Globus pallidus (tissue), 1 donor: Measurements from ENCODE around the gene MRPL27.
A peak's percentile ranks its signal among the peaks of the same experiment; 100 is the strongest.

ENCODE experiments used
- DNase-seq: peaks from one replicate; pipeline ENCODE4 v3.0.0-alpha.2; 2015; ENCODE audit warnings: low spot score

Gene MRPL27

DNA sequence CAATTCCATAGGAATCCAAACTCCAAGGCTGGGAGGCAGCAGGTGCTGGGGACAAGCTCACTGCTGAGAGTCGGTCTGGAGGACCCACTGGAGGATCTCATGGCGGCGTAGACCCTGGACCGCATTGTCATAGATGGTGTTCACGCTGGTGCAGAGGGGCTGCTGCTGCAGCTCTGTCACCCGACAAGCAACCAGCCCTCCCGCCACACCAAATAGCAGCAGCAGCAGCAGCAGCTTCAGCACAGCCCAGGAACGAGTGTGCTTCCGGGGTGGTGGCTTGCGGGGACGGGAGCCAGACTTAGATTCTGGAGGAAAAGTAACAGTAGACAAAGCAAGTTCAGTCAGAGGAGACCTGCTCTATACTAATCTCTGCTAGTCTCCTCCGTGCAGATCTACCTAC is 9.9 kb upstream of the MRPL27 start:
- DNase-seq = no peak

DNA sequence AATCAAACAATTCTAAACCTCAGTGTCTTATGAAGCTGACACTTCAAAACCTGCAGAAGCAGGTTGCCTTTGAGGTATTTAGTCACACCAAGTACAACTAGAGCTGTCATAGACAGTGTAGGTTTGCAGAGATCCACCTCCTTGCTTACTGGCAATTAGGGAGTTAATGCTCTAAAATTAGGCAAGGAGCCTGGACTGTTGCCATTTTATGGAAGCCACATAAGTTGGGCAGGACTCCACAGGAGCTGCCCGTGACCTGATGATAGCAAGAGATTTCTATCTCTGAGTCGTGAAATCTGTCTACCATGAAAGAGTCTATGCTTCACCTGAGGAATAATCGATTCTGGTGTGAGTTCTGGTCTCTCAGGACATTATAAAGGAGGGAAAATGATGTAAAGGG is 8.9 kb upstream of the MRPL27 start:
- no peak for DNase-seq

DNA sequence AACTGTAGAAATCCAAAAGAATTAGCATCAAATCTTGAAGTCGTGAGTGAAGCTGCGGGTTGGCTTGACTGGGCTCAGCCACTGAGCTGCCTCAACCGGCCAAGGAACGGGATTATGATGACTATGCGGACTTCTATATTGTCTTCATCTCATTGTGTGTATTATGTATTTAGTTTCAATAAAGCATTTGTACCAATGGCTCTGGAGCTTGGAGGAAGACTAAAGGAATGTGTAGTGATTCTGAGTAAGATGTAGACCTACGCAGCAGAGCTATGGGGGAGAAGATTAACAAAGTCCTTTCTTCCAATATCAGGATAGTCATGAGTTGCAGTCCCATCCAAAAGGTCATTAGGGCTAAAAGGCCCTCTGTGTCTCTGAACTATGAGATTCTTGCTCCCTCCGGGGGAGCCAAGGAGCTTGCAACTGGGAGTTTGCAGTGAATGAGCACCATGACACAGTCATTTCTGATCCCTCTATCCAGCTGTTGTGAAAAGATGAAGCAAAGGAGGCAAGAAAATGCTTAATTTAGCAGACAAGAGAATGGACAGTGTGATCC is 8.4 kb upstream of the MRPL27 start:
- DNase-seq = no peak

DNA sequence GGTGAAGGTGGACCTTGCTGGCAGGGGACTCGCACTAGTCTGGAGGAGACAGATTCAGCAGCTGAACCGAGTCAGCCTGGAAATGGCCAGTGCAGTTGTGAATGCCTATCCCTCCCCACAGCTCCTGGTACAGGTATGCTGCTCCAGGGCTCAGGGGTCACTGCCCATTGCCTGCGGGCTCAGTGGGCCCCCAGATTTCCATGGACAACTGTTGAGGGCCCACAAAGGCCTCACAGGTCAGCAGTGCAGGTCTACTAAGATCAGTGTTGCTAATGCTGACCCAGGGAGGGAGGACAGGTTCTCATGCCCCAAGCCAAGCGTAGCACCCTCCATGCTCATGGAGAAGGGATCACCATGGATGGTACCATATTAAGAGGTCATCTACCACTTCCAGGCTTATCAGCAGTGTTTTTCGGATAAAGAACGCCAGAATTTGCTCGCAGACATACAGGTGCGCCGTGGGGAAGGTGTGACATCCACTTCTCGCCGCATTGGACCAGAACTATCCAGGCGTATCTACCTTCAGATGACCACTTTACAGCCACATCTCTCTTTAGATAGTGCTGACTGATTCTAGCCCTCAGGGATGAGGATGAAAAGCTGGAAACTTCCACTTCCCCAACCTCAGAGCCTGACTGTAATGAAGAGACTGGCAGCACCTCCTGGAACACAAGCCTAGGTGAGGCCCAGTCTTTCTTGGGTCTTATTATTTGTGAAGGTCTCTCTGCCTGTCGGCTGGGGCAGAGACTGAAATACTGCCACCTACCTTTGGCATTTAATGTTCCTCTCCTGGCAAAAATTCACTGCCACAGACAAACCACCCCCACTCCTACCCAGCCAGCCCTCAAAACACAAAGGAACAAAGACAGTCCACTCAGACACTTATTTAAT is 7.6 kb upstream of the MRPL27 start:
- no peak for DNase-seq

DNA sequence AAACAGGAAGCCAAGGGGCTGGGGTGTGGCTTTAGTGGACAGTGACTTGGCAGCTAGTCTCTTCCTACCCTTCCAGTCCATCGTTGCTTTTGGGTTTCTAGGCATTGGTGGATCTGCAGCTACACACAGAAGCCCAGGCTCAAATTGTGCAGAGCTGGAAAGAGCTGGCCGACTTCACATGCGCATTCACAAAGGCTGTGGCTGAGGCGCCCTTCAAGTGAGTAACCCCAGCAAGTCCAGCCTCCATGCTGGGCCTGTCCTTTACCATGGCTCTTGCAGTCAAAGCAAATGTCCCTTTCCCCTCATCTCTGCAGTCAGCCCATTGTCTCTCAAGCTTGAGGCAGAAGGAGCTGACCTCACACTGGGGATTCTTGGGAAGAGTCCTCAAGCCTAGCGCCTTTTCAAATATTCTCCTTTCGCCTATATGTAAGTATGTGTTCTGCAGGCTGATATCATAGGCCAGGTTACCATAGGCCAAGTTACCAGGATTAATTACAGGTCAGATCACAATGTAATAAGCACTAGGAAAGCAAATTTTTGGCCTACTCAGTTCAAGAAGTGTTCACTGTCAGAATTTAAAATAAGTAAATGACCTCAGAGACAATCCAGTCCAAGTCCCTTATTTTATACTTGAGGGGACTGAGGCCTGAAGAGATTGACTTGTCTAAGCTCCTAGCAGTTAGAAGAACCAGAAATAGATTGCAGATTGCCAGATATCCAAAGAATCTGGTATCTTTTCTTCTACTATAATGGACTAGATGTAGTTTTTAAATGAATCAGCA is 6.6 kb upstream of the MRPL27 start:
- no peak for DNase-seq

DNA sequence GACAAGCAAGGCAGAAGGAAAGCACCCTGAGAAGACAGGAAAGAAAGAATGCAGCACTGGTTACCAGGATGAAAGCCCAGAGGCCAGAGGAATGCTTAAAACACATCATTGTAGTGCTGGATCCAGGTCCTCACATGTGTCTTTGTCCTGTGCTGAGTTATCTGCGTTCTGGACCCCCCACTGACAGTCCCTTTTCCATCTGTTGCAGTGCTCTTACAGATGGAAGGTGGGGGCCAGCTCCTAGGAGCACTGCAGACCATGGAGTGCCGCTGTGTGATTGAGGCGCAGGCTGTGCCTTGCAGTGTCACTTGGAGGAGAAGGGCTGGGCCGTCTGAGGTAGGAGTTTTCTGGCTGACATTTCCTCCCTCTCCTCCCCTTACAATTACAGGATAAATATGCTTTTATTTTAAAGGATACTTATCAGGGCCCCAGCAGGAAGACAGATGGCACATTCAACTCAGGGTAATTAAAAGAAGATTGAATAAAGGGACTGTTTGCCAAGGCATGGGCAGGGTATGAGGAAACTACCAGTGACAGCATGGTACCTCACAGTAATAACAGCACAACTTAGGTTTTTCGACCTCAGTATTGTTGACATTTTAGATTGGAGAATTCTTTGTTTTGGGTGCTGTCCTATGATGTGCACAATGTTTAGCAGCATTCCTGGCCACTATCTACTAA is 3.0 kb upstream of the MRPL27 start:
- no peak for DNase-seq

DNA sequence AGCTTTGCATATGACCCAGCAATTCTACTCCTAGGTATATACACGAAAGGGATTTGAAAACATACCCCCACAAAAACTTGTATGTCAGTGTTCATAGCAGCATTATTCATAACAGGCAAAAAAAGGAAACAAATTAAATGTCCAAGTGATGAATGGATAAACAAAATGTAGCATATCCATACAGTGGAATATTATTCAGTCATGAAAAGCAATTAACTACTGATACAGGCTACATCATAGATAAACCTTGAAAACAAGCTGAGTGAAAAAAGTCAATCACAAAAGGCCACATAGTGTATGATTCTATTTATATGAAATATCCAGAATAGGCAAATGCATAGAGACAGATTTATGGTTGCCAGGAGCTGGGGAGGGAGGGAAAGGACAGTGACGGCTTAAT is 721 bp upstream of the MRPL27 start:
- no peak for DNase-seq

DNA sequence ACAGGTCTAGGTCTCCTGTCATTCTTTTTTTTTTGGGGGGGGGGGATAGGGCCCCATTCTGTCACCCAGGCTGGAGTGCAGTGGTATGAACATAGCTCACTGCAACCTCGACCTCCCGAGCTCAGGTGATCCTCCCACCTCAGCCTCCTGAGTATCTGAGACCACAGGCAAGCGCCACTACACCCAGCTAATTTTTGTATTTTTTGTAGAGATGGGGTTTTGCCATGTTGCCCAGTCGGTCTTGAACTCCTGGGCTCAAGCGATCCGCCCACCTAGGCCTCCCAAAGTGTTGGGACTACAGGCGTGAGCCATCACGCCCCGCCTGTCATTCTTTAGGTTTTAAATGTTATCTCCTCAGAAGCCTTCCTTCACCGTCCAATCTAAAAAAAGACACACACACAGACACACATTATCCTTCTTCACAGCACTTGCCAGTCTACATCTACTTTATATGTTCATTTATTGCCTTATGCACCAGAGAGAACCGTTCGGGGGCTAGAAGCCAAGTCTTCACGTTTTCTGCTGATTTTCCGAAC is 694 bp downstream of the MRPL27 start:
- DNase-seq = no peak

DNA sequence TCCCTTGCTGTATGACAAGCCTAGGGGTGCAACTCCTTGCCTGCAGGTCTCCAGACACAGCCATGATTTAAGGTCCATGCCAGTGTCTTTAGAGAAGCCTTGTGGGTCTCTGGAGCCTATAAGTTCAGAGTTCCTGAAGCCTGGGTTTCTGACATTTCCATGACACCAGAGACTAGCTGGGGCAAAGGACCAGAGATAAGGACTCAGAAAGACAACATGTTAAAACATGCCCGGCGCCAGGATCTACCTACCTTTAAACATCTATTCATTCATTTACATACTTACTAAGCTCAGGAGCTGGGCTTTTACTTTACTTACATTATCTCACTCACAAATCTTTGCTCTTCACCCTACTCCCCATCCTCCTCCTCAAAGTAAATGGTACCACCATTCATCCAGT is 1.5 kb downstream of the MRPL27 start:
- no peak for DNase-seq

DNA sequence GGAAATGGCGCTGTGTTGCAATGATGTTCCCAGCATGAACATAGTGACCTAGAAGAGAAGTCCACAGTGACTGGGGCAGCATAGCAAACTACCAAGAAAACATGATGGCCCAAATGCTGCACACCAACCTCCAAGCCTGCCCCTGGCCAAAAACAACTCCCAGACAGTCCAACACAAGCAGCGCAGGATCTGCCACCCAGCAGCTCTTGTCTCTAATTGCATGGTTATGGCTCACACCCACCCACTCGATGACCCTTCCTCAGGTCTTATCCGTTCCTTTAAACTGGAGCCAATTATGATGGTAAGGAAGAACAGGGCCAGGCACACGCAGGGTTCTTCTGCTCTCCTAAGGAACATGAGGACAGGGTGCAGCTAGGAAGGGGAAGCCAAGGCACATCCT is 2.9 kb downstream of the MRPL27 start:
- no peak for DNase-seq

DNA sequence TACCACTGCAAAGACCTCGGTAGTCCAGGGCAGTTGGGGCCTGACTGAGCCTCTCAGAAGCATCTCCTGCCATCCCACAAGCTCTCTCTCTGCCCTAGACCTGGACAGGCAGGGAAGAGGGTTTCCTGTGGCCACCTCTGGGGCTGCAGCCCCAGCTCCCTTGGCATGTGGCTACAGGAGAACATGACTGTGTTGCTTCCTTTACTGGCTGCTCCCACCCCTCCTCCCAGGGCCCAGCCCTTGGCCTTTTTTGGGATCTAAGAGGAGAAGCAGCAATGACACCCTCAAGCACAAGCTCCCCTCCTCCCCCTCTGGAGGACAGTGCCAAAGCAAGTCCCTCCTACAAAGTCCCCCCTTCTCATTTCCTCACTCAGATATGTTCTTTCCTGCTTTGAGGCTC is 5.6 kb downstream of the MRPL27 start:
- DNase-seq = no peak

DNA sequence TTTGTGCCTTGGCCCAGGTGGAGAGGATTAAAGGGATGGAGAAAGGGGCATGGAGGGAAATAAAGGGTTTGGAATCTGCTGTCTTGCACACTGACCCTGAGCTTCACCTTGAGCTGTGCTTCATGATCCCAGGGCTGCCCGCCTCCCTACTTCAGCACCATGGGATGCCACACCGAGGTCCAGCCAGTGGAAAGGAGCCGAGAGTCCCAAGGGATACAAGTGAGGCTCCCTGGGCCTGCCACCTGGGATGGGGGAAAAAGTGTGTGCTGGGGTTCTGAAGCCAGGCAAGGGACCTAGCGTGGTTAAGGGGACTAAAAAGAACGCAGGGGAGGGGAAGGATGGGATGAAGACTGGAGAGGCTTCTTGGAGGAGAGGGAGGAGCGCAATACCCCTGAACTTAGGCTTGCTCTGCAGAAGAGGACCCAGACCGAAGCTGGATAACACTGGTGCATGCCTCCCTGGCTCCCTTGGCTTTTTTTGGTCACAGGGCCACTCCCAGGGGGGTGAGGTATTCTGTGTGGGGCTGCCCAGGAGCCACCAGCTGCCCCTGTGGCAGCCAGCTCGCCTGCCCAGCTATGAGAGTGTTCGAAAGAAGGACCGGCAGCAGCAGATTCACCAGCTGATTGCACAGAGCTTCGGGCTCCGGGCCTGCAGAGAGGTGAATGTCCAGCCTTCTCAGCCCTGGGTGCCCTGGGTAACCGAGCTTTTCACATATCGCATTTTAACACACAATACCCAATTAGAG is 7.2 kb downstream of the MRPL27 start:
- no peak for DNase-seq

DNA sequence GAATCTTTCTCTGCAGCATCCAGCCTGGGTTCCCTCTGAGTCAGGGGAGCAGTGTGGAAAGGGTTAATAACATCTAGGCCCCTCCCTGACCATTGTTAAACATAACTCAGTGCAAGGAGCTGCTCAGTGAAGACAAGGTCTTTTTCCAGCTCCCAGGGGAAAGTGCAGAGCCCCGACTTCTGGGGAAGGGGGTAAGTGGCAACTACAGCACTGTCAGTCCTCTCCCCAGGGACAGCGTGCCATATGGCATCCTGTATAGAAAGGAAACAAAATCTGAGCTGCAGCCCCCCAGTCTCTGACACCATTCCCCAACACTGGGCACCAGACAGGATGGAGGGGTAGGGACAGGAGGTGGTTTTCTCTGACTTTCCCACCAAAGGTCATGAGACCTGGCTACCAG is 7.8 kb downstream of the MRPL27 start:
- DNase-seq = no peak

DNA sequence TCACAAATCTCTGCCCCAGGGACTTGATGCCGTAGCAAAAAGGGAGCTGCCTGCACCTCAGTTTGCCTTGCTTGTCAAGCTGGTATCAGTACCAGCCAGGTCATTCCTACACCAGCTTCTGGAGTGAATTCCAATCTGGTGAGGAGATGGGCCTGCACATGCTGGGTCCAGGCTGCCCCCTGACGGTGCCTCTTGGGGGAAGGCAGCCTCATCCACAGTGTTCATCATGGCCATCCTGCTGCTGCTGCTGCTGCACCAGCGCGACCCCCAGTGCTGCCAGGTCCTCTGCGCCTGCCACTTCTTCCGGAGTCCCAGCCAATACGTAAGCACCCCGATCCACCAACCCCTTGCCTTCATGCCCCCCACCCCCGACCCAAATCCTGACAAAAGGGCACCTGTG is 8.3 kb downstream of the MRPL27 start:
- no peak for DNase-seq

DNA sequence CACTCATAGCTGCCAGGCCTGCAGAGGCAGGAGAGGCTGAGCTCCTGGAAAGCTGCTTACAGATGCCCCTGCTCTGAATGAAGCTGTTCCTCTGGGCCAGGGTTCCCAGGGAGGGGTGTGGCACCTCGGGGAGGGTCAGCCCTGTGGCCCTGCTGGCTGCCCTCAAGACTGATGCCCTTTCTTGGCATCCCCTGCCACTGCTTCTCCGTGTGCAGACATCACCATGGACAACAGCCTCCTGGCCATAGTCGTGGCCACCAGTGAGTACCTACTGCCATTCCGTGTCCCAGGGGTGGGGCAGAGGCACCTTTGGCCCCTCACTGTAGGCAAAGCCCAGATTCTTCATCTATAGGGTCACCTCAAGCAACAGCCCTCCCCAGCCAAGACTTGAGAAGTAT is 8.9 kb downstream of the MRPL27 start:
- no peak for DNase-seq

DNA sequence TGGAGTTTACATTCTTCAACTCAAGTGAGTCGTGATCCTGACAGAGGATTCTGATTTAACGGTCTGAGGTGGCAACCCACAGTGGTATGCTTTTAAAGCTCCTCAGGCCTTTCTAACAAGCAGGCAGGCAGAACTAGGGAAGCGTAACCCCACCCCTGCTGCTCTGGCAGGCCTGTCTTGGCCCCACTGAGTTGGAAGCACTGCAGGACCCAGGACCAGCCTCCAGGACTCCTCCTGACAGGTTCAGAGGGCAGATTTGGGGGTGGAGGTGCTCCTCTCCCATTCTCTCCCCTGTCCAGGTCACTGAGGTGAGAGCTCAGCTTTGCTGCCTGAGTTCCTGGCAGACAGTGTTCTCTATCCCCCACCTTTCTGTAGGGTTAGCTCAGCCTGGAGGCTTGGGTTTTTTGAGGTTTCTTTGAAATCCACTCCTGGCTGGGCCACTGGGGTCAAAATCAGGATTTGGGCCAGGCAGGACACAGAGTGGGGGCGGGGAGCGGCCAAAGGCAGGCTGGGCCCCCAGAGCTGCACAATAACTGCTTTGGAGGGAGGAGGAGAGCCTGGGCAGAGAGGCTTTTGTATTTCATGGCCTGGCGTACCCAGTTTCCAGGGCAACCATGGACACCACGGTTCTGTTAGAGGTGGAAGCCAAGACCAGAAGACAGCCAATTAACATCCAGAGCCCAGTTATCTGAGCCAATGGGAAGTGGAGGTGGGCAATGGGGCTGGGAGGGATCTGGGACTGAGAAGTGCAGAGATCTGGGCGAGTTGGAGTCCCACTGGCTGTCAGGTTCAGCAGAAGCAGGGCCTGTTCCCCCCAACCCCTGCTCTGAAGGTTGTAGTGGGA is 9.5 kb downstream of the MRPL27 start:
- peak; percentile 87 for DNase-seq

DNA sequence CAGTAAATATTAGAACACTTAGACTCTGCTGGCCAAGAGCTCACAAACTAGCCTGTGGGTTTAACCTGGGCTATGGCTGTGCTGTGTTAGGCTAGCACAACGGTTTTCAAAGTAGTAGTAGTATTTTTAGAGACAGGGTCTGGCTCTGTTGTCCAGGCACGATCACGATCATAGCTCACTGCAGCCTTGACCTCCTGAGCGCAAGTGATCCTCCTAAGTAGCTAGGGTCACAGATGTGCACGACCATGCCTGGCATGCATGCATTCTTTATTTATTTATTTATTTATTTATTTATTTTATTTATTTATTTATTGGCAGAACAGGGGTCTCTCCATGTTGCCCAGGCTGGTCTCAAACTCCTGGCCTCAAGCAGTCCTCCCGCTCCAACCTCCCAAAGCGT is 10.3 kb downstream of the MRPL27 start:
- DNase-seq = no peak

DNA sequence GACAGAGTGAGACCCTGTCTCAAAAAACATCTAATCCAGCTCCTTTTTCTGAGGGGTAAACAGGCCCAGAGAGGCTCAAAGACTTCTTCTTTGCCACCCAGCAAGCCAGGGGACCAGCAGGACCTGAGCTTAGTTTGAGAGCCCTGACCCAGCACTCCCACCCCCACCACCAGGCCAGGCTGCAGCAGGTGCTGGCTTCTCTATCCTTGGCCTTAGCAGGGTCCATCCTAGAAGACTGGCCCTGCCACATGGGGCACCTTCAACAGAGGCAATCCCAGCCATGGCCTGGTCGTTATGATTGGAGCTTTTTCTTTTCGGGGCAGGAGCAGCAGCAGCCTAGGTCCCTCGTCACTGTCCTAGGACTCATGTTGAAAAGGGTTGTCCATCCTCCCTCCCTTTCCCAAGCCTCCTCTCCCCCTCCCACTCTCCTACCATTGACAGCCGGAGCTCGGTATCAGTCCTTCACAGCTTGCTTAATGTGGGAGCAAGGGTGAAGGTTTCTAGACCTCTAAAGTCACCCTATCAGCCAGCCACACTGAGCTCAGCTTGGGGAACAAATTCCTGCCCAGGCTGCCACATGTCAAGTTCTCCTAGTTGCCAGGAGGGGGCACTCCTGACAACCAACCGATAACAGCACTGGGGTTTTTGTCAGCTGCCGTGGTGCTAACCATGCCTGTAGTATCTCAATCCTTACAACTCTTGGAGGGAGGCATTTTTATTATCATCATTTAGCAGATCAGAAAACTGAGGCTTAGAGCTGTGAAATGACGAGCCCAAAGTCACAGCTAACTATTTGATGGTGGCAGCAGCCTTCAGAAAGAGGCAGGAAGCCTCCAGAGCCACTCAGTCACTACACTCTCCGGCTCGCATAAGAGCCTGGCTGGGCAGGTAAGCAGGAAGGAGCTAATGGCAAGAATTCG is 11.2 kb downstream of the MRPL27 start:
- DNase-seq = peak; percentile 70

DNA sequence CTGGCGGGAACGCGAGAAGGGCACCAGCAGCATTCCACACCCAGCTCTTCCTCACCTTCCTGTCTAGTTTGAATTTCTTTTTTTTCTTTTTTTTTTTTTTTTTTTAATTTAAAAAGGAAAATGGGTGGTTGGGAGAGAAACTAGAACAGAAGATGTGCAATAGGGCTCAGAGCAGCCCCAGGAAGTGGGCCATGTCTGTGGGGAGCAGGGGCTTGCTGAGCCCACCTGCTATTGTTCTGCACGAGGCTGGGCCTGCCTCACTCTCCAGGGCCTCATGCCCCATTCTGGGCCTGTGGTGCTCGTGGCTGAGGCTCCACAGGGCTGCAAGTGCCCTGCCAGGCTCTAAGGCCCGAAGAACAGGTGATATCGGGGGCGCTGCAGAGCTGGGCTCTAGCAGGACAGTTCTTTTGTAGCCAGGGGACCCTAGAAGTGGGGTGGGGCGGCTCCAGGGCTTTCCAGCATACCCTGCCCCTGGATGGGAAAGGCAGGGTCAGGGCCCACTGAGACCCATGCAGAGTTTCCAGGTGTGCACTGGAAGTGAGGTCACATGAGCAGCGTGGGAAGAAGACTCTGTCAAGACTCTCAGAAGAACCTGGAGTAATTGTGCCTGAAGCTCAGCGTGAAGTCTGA is 12.4 kb downstream of the MRPL27 start:
- no peak for DNase-seq
